ENCODE results near the gene GCC1.
A peak's percentile ranks its signal among the peaks of the same experiment; 100 is the strongest.
"Not testable (repeated sequence)": the region's sequence is repeated elsewhere in the genome, so short reads cannot be mapped to it uniquely, and the experiment has no call there.

GCC1 gene

DNA sequence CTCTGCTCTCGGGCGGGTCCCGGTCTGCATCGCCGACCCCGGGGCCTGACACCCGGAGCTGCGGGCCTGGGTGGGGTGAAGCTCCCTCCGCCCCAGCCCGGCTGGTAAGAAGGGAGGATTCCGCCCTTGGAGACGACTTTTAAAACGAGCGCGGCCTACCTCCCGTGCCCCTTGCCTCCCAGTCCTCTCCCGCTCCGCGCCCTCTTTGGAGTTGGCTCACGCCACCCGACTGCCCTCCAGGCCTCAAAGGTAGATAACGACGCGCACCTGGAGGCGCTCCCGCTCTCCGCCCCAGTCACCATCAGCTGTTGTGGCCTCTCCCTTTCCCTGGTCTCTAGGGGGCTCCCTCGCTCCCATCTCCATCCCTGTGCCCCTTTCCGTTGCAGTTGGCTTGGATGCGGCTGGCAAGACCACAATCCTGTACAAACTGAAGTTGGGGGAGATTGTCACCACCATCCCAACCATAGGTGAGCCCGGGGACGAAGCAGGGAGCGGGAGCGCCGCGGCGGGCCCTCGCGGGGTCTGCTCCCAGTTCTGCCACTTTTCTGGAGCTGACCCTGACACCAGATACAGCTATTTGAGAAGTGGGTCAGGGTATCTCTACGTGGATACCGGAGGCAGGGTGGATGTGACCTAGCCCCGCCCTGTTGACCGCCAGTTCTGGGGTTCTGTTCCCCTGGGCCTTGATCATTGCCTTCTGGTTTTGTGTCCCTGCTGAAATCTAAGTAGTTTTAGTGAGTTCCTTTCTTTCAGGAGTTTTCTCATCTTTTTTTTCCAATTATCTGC, 3.5 kb upstream of the GCC1 start:
- DNase-seq: peak; percentile 46

GRCh38 chr7:127588019-127588696, 2.8 kb upstream of the GCC1 start, which contains the start of gene ARF5:
Gene ARF5, plus strand, starts transcription at chr7:127588411. Its CDS starts 88 bp downstream, at chr7:127588499.
- DNase-seq: peak; percentile 89

GRCh38 chr7:127587663-127588018, 2.2 kb upstream of the GCC1 start:
- DNase-seq: no peak

GRCh38 chr7:127586346-127586745, 950 bp upstream of the GCC1 start:
- DNase-seq: no peak

GRCh38 chr7:127584648-127585043, 750 bp downstream of the GCC1 start:
- DNase-seq: no peak

GRCh38 chr7:127582361-127582760, 3.0 kb downstream of the GCC1 start:
- DNase-seq: no peak

GRCh38 chr7:127581716-127582115, 3.7 kb downstream of the GCC1 start:
- no peak for DNase-seq

DNA sequence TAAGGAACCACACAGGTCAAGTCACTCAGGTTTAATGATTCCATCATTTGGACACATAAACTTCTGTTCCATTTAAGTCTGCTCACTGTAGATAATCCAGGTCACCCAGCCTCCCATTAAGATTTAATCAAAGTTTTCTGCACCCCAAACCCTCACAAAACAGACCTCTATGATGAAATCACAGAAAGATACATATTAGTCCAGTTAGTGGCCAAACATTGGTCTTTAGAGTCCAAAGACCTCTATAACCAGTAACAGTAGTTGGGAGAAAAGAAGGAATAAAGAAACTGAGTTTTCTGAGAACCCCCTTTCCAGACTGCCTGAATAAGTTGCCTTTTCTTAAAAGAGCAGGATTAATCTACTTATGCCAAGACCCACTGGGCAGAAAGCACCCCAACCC, 4.8 kb downstream of the GCC1 start:
- no peak for DNase-seq

DNA sequence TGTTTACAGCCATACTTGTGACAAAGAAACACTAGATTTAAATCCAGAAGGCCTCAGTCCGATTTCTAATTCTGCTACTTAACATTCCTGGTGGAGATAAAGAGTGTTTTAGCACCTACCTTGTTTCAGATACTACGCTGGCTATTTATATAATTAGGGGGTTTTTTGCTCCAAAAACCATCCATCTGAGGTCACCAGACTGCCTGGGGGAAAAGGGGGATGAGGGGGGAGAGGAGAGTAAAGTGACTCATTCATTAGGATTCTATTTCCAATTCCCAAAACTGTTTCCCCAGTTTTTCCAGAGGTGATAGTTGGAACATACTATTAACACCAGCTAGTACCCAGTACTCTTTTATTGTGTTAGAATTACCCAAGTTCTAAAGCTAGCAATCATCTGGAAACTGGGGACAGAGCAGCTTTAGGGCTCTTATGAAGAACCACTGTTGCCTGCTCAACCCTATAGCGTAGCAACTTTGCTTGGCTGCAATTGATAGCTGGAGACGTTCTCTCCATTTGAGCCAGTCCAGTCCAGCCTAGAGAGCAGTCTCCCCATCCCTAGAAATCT, 6.6 kb downstream of the GCC1 start:
- no peak for DNase-seq

- DNase-seq: no peak
These were observed 7.2 kb downstream of the GCC1 start for GRCh38 chr7:127578036-127578684.

DNA sequence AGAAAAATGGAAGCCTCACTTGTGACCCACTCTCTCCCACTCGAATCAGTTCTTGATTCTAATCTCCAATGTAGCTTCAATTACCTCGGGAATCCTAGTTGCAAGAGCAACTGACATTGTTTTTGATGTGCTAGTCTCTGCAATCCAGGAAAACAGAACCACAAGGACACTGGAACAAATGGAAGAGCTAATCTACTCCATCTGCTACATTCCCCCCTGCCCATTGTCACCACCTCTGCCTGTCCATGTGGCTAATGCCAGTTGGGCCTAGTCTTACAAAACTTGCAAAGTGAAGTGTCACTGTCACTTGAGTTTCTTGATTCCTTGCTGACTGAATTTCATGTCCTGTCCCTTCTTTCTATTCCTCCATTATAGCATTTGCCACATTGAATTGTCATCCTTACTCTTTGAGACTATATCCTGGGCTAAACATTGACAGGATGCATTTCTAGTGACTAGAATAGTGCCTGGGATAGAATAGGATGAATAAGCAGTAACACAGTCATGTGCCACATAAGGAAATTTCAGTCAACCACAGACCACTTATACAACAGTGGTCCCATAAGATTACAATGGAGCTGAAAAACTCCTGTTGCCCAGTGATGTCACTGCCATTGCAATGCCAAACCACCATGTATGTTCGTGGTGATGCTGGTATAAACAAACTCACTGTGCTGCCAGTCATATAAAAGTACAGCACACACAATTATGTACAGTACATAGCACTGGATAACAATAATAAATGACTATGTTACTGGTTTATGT, 13.5 kb downstream of the GCC1 start:
- no peak for DNase-seq

GRCh38 chr7:127568034-127568433, 17.4 kb downstream of the GCC1 start:
- not testable (repeated sequence) for DNase-seq

GRCh38 chr7:127566242-127566641, 19.2 kb downstream of the GCC1 start:
- no peak for DNase-seq

DNA sequence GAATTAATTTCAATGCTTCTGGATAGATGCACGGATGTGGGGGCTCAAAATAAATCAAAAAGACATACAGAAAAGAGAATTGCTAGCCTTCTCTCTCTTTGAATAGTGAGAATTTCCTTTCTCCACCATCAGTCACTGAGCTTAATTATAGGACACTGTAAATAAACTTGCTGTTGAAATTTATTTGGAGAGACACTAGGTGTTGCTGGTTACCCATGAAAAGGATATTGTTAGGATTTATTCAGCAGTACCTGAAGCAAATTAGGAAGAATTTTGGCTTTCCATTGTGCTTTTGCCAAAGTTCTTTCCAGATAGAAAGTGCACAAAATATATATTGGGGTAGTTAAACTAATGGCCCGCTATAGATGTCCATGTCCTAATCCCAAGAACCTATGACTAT, 27.6 kb downstream of the GCC1 start:
- no peak for DNase-seq

DNA sequence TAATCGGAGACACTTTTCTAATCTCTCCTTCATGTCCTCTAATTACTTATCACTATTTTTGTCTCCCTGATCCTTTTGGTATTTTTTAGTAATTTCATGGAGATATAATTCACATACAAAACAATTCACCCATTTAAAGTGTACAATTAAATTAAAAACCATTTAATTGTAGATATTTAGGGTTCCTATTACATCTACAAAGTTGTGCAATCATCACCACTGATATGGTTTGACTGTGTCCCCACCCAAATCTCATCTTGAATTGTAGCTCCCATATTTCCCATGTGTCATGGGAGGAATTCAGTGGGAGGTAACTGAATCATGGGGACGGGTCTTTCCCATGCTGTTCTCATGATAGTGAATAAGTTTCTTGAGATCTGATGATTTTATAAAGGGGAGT, 29.0 kb downstream of the GCC1 start:
- no peak for DNase-seq

- DNase-seq: no peak
These were observed 33.5 kb downstream of the GCC1 start for GRCh38 chr7:127551941-127552340.

DNA sequence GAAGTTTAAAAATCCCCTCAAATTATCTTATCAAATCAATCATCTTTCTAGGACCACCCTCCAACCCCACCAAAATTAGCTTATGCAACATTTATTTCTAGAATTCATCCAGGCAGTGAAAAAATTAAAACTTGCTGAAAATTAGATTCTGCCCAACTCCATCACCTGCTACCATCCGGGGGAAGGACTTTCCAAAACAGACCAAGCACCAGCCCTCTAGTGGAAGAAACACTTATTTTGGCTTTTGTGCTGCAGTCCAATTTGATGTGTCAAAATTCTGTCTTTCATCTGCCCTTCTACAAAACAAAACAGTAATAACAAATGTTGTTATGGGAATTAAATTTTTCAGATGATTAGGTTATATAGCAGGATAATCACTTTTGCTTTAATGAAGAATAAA, 35.1 kb downstream of the GCC1 start:
- DNase-seq: no peak

DNA sequence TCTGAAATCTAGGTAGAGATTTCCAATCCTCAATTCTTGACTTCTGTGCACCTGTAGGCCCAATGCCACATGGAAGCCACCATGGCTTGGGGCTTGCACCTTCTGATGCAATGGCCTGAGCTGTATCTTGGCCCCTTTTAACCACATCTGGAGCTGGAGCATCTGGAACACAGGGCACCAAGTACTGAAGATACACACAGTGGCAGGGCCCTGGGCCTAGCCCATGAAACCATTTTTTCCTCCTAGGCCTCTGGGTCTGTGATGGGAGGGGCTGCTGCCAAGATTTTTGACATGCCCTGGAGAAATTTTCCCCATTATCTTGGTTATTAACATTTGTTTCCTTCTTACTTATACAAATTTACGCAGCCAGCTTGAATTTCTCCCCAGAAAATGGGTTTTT, 39.1 kb downstream of the GCC1 start:
- no peak for DNase-seq

- no peak for DNase-seq
These were observed 43.8 kb downstream of the GCC1 start for GRCh38 chr7:127541548-127541947.

- DNase-seq: not testable (repeated sequence)
These were observed 44.9 kb downstream of the GCC1 start for GRCh38 chr7:127540461-127540860.

DNA sequence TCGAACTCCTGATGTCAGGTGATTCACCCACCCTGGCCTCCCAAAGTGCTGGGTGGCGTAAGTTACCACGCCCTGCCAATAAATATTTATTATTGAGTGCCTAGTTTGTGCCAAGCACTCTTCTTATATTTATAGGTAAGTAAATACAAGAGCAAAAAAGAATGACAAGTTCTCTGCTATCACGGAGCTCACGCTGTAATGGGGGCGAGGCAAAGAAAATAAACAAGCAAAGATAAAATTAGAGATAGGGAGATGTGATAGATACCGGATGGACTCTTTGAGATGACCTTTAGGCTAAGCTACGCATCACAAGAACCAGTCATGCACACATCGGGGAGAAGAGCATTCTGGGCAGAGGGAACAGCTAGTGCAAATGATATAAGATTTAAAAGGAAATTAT, 46.3 kb downstream of the GCC1 start:
- no peak for DNase-seq

GRCh38 chr7:127536741-127537140, 48.7 kb downstream of the GCC1 start:
- DNase-seq: no peak

DNA sequence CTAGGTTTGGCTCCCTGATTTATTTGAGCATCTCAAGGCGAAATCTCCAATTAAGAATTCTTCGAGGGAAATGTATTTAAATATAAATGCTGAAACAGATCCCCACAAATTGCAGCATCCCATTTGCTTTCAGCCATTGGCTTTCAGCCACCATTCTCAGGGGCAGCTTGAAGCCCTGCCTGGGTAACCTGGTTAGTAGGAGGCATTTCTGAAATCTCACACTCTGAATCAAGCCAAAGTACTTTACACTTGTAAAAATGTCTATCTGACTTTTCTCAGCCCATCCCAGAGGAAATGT, 49.1 kb downstream of the GCC1 start:
- DNase-seq: no peak

Data from CD4-positive, alpha-beta T cell treated with Interleukin-6 for 4 hours (primary cell).